ENCODE results near the gene CCDC196.

The CCDC196 gene

DNA sequence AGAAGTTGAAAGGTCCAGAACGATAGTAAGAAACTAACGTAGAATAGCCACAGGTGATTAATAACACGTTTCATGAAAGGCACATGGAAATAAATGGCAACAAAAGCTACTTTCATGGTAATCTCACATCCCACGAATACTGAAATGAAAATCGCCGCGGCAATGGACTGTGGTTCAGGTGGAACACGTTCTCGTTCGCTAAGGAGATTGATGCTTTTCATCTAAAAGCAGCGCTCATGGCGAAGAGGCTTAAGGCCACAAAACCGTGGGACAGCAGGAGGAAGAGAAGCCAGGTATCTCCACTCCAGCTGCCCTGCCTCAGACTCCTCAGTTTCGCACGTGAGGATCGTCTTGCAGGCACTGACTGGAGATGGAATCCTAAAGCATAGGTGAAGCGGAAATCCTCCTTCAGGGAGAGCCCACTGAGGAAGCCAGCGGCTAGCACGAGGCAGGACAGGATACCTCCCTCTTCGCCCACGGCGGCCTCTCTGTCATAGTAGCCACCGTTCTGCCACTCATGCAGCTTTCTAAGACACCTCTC, 21.1 kb downstream of the CCDC196 start:
- H3K4me3 ChIP-seq (ENCODE audit: low read depth, low read length), result peak overlapping the region; percentile 98
- no peaks in the 10 kb centered on the region for H3K4me1 ChIP-seq
- no peaks in the 10 kb centered on the region for H3K27me3 ChIP-seq
- DNase-seq, result no peak
- no peaks in the 10 kb centered on the region for H3K9me3 ChIP-seq
- TF ChIP-seq, protein P1, sequence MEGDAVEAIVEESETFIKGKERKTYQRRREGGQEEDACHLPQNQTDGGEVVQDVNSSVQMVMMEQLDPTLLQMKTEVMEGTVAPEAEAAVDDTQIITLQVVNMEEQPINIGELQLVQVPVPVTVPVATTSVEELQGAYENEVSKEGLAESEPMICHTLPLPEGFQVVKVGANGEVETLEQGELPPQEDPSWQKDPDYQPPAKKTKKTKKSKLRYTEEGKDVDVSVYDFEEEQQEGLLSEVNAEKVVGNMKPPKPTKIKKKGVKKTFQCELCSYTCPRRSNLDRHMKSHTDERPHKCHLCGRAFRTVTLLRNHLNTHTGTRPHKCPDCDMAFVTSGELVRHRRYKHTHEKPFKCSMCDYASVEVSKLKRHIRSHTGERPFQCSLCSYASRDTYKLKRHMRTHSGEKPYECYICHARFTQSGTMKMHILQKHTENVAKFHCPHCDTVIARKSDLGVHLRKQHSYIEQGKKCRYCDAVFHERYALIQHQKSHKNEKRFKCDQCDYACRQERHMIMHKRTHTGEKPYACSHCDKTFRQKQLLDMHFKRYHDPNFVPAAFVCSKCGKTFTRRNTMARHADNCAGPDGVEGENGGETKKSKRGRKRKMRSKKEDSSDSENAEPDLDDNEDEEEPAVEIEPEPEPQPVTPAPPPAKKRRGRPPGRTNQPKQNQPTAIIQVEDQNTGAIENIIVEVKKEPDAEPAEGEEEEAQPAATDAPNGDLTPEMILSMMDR (IDR thresholded peaks at IDR 0.05; ENCODE audit: low read depth, low read length), result no peak
- H3K36me3 ChIP-seq, result no peaks in the 10 kb centered on the region

DNA sequence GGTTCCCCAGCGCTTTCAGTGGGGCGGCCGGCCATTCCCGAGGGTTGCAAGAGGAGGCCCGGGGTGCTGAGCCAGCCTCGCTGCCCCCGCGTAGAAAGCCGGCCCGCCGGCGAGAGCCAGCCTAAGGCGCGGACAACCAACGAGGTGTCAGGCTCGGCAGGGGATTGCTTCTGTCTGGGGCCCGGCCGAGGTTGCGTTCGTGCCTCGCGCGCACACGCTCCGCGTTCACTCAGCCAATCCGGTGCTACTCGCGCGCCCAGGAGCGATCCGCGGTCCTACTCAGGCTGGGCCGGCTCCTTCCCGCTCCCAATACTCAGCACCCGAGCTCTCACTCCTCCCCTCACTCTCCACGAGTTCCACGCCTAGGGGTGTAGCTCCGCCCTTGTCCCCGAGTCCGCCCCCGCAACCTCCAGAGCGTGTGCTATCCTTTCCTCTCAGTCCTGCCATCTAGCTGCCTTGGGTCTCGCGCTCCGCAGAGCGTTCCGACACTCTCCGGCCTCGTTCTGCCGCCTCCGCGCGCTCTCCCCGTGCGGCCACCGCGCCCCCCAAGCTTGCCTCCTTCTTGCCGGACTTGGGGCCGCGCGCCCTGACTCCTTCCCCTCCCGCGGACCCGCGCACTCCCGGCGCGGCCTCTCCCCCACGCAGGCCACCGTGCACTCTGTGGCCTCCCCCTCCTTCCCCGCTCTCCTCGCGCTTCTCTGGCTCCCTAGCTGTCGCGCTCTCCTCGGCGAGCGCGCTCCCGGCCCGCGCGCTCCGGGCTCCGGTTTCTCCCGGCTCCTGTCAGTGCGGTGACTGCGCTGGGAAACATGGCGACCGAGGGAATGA, 21.8 kb downstream of the CCDC196 start, which contains the start of gene GPHN:
TSS of gene GPHN (plus strand) at position 426 of the 825 bp plus-strand sequence.
- Histone ChIP-seq H3K4me3 (ENCODE audit: low read depth, low read length) (peak within 1 kb of the TSS; percentile 98), H3K9me3 (no peaks in the 10 kb centered on the region), H3K36me3 (no peaks in the 10 kb centered on the region), H3K27me3 (no peaks in the 10 kb centered on the region), H3K4me1 (no peaks in the 10 kb centered on the region)
- DNase-seq, result peak; percentile 97
- TF ChIP-seq, protein P1 (IDR thresholded peaks at IDR 0.05; ENCODE audit: low read depth, low read length), result peak; percentile 33; the same call in 1 of the 2 replicates

DNA sequence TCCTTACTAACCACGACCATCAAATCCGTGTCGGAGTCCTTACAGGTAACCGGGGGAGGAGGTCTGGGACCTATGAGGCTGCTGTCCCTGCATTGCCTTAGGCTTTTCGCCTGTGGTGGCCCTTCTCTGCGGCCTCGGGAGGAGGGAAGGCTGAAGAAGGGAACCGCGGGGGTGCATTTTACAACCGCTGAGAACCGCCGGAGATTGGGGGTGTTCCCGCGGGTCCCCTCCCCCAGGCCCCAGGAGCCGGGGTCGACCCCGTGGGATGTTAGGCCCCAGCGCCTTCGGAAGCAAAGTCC, 22.3 kb downstream of the CCDC196 start:
- Histone ChIP-seq H3K36me3 (no peaks in the 10 kb centered on the region), H3K9me3 (no peaks in the 10 kb centered on the region), H3K4me3 (ENCODE audit: low read depth, low read length) (peak overlapping the region; percentile 98), H3K27me3 (no peaks in the 10 kb centered on the region), H3K4me1 (no peaks in the 10 kb centered on the region)
- DNase-seq, result no peak
- TF ChIP-seq, protein P1 (IDR thresholded peaks at IDR 0.05; ENCODE audit: low read depth, low read length), result no peak

DNA sequence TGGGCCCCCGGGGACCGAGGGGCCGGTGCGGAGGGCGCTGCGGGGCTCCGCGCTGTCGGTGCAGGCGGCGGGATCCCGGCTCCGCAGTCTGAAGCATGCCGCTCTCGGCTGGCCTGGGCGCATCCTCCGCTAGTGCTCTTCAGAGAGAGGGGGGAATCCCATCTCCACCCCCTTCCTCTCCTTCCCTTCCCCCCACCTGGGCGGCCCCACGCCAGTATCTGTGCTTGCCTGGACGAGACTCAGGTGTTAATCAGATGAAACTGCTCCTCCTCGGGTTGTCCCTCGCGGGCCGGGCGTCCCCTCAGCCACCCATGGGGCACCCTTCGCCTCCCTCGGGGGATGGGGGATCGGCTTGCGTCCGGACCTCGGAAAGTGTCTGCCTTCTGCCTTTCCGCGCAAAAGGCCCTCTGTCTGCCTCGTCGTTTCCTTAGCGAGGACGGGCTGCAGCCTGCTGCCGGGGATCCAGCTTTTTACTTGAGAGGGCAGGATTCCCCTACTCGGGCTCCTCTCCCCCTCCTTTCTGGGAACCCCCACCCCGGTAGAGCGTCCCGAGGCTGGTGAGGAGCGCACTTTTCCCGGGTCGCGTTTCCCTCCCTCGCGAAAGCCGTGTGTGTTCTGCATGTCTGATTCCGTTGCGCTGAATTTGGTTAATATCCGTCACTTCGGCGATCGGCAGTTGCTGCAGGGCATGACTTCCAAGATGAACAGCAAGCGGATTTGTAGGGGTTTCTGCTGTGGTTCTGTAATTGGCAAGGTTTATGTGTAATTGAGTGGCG, 22.9 kb downstream of the CCDC196 start:
- peak; percentile 55 for DNase-seq

DNA sequence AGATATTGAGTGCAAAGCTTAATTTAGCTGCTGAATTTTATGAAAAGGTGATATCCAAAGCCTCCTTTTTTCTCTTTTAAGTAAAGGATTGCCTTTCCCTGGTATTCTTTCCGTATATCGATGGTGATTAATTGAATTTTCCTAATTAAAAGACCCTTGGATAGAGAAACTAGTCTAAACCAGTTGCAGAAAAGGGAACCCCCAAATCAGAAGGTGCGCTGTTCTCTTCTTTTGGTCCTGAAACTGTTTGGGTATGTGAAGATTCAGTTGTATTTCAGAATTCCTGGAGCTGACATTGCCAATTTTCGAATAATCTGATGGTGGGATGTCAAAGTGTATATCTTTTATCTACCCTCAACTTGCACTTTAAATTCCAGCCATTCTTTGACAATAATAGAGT, 23.7 kb downstream of the CCDC196 start:
- no peaks in the 10 kb centered on the region for H3K9me3 ChIP-seq
- H3K27me3 ChIP-seq, result no peaks in the 10 kb centered on the region
- peak overlapping the region; percentile 98 for H3K4me3 ChIP-seq (ENCODE audit: low read depth, low read length)
- TF ChIP-seq, protein P1 (IDR thresholded peaks at IDR 0.05; ENCODE audit: low read depth, low read length), result no peak
- no peak for DNase-seq
- no peaks in the 10 kb centered on the region for H3K4me1 ChIP-seq
- no peaks in the 10 kb centered on the region for H3K36me3 ChIP-seq

More for the DNA sequence above, 22.9 kb downstream of the CCDC196 start:
- TF ChIP-seq, protein P1 (IDR thresholded peaks at IDR 0.05; ENCODE audit: low read depth, low read length), result no peak
- H3K4me3 ChIP-seq (ENCODE audit: low read depth, low read length), result peak overlapping the region; percentile 98
- no peaks in the 10 kb centered on the region for H3K4me1 ChIP-seq
- no peaks in the 10 kb centered on the region for H3K9me3 ChIP-seq
- no peaks in the 10 kb centered on the region for H3K27me3 ChIP-seq
- no peaks in the 10 kb centered on the region for H3K36me3 ChIP-seq

Data from BE2C (cell line).